ENCODE results near the gene SMIM21.
A peak's percentile ranks its signal among the peaks of the same experiment; 100 is the strongest.

SMIM21 gene

GRCh38 chr18:75427603-75428002 is at the start of gene SMIM21:
Gene SMIM21, minus strand, starts transcription at chr18:75427703. Its CDS starts 140 bp downstream, at chr18:75427563.
- ATAC-seq, result no peak

DNA sequence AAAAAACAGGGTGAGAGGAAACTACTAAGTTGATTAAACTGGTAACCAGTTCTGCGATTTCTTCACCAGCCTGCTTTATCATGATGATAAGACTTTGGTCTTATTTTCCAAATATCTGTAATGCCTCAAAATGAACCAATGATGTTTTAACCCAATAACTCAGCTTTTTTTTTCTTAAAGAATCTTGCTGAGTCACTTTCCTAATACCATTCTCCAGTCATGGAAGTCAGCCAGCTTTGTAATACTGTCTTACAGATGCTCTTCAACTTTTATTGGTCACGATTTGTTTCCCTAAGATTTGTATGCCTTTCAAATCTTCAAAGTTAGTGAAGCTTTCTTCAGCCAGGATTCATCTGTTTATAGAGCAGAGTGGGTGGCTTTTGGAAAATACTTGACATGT is 47.7 kb upstream of the SMIM21 start:
- ATAC-seq, result no peak
- DNase-seq, result no peak

More at GRCh38 chr18:75427603-75428002, at the start of gene SMIM21:
- DNase-seq, result no peak

- no peak for ATAC-seq
Measured at GRCh38 chr18:75474332-75474731, 46.8 kb upstream of the SMIM21 start.

DNA sequence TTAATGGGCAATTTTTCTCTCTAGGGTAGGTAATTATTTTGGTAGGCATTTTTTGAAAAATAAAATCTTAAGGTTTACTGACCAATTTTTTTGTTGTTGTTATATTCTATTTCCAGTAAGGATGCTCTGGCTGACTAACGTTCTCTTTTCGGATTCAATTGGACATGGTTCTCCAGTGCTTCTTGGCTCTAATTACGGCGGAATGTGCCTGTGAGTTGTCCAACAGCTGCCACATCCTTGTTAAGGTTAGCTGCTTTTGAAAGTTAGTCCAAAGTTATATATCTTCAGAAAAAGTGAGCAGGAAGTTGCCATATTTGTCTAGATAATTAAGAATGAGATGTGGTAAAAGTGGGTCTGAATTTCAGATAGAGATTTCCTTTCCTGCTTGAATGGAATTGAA is 45.8 kb upstream of the SMIM21 start:
- ATAC-seq, result no peak
- no peak for DNase-seq

More at GRCh38 chr18:75474332-75474731, 46.8 kb upstream of the SMIM21 start:
- no peak for DNase-seq

DNA sequence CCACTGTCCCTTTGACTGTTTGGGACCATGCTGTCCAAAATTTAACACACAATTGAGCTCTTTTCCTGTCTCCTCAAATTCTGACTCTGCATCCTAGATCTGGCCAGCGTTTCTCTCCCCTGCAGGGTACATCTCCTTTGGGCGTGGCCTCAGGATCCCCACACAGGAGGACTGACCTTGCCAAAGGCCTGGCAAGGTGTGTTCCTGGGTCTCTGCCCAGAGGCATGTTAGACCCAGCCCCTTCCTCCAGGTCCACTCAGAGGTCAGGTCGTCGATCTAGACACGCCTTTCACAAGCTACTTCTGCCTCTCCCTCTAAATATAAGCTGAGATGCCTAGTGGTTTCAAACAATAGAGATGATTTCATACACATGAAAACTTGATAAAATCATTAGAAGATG is 45.4 kb upstream of the SMIM21 start:
- no peak for ATAC-seq
- DNase-seq, result no peak

- ATAC-seq, result no peak
- no peak for DNase-seq
Measured at GRCh38 chr18:75472396-75472795, 44.9 kb upstream of the SMIM21 start.

- DNase-seq (no peak), ATAC-seq (no peak)
Measured at GRCh38 chr18:75471850-75472249, 44.3 kb upstream of the SMIM21 start.

DNA sequence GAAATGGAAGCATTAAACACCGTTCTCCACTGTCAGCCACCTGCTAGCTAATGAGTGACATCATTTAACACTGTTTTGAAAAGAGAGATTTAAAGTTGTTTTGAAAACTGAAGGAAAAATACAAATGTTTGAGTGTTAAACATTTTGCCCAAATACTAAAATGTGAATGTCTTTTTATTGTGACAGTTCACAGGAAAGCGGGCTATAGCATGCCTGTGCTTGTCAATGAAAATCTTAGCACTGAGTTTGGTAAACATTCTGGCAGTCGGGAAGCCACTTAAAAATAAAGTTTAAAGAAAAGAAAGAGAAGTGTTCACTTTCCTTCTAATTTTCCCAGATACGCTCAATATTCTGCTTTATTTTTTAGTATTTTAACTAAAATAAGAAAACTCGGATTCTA is 40.3 kb upstream of the SMIM21 start:
- DNase-seq (no peak), ATAC-seq (no peak)

DNA sequence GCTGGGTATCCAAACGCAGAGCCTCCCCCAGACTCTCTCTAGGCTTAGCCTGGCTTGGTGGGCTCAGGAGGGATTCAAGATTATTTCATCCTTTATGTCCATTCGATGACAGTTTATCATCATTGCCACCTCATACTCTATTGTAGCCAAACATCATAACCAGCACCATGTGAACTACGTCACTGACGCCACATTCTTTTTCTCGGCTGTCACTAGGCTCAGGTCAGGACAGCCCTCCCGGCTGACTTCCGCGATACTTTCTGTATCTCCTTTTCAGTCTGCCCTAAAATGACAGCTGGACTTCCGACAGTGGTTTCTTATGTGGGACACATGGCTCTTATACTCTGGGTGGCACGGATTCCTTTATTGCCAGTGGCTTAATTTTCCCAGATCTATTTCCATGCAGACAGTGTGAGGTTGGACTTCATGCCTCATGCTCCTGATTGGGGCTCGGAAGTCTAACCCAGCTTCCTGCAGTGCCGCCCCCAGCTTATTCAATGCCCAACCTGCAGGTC is 39.8 kb upstream of the SMIM21 start:
- no peak for DNase-seq
- ATAC-seq, result no peak

- ATAC-seq (no peak), DNase-seq (no peak)
Measured at GRCh38 chr18:75464356-75464755, 36.9 kb upstream of the SMIM21 start.

- DNase-seq (no peak), ATAC-seq (no peak)
Measured at GRCh38 chr18:75462178-75462832, 34.8 kb upstream of the SMIM21 start.

DNA sequence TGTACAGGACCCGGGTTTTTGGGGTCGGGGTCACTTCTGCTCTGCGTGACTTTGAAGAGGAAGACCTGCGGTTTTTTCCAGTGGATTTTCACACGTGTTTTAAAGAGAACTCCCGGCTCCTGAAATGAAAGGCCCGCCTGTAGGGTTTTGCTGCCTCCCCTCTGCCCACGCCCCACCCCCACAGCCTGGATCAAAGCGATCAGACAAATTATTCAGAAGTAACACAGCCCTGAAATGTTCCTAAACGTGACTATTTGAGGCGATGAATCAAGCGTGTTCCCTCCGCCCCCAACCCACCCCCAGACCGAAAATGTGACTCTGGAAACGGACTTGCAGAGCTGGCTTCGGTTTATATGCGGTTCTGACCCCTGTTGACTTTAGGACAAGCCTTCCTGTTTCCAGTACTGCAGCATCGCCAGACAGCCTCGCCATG is 28.7 kb upstream of the SMIM21 start:
- peak; percentile 22 for DNase-seq
- ATAC-seq, result no peak

DNA sequence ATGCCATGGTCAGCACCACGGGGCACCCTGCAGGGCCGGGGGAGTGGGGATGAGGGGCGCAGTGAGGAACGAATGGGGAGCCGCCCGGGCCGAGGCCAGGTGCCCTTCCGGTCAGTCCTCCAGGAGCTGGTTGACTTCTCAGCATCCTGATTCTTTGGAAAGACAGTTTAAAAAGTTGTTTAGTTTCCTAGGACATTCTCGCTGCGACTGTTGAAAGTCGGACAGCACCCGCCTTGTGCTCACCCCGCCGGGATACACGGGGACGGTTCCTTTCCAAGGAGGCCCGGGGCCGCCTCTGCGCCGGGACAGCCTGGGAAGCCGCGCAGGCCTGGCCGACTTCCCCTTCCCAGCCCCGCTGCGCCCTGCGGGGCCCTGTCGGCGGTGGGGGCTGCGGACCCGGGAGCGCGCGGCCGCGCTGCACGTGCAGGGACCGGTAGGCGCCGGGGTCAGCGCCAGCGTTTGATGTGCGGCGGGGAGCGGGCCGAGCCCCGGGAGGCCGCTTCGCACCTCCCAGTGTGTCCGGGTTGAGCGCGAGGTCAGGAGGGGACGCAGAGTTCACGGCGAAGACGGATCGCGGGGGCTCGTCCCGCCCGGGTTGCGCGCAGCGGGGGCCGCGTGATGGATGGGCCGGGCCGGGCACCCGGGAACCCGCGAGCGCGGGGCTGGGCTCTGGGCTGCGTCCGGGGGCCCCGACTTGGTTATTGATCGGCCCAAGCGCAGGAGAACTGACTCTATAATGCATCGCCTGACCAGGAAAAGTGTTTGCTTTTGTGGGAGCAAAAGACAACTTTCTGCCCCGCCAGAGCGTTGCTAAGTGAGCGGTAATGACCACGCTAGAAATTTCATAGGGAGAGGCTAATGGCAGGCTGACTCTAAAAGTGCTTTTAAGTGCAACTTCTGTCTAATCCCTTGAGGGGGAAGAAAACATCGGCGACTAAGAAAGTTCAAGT is 28.0 kb upstream of the SMIM21 start:
- DNase-seq, result peak; percentile 17
- peak; percentile 49 for ATAC-seq

DNA sequence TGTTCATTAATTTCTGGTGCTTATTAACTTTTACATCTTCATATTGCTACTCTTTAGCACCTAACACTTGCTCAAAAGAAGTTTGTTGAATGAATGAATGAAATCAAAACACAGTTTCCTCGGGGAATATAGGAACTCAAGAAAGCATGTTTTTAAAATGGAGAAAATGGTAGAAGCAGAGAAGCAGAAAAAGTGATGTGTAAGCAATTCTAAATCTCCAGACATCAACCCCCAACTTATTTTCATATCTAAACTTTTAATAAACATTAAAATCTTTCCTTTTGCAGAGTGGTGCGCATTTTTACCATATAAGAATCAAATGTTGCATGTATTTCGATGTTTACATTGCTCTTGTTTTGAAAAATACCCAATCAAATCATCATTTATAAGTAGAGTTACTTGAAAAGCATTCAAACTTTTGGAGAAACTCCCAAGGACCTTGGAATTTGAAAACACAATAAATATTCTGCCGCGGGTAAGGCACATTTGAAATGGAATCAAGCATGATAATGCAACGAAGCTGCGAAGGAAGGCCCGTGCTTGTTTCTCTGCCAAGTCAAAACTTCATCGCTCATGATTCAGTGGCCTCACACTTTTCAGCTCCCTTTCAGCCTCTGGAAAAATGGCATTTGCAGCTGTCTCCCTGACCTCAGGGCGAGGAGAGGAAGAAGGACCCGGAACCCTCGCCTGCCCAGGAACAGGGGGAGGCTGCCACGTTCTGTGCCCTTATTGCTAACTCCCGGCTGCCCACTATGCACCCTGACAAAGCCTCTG is 26.7 kb upstream of the SMIM21 start:
- no peak for ATAC-seq
- no peak for DNase-seq

DNA sequence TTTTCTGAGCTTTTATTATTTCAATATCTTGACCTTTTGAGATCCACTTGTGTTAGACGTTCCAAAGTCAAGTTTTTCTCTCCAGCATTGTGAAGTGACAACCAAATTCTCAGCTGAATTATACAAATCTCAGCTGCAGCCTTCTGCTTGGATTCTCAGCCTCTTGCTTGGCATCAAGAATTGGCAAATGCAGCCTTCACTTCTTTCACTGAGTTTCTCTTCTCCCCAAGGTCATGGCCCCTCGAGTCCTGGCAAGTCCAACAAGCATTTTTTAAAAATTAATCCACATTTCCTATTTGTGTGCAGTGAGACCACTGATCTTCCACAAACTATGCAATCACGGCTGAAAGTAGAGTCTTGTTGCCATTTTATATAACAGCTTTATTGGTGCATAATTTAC is 23.4 kb upstream of the SMIM21 start:
- DNase-seq, result no peak

GRCh38 chr18:75441896-75442295 is 14.4 kb upstream of the SMIM21 start:
- ATAC-seq (no peak), DNase-seq (no peak)

More for the DNA sequence above, 23.4 kb upstream of the SMIM21 start:
- no peak for ATAC-seq

GRCh38 chr18:75439348-75439747 is 11.8 kb upstream of the SMIM21 start:
- ATAC-seq (no peak), DNase-seq (no peak)

DNA sequence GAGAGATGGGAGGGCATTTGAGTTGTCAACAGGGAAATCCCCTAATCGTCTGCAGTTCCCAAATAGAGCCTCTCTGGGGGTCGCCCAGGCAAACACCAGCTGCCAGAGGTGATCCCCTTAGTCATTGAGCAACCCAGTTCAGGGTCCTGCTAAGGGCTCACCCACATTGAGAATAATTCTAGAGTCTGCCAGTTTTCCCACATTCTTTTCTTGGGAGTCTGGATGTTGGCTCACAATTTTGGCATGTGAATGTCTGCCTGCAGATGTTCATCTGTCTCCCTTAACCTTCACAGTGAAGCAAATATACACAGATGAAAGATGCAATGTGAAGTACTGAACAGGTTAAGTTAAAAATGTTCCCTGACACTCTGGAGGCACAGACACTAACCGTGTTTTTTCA is 11.4 kb upstream of the SMIM21 start:
- DNase-seq (no peak), ATAC-seq (no peak)

DNA sequence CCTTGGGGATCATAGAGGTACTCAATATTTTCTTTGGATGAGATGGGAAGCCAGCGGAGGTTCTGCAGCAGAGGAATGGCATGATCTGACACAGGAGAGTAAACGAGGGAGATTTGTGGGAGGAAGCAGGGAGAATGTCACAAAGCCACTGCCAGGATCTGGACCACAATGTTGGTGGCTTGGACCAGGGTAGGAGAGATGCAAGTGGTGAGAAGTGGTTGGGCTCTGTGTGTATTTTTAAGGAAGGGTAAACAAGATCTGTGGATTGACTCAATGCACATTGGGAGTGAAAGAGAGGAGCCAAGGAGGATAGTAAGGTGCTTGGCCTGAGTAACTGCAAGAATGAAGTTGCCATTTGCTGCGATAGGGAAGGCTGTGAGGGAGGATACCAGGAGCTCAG is 10.5 kb upstream of the SMIM21 start:
- ATAC-seq (no peak), DNase-seq (no peak)

GRCh38 chr18:75433098-75433497 is 5.6 kb upstream of the SMIM21 start:
- DNase-seq (no peak), ATAC-seq (no peak)

GRCh38 chr18:75429975-75430374 is 2.5 kb upstream of the SMIM21 start:
- DNase-seq (no peak), ATAC-seq (no peak)

DNA sequence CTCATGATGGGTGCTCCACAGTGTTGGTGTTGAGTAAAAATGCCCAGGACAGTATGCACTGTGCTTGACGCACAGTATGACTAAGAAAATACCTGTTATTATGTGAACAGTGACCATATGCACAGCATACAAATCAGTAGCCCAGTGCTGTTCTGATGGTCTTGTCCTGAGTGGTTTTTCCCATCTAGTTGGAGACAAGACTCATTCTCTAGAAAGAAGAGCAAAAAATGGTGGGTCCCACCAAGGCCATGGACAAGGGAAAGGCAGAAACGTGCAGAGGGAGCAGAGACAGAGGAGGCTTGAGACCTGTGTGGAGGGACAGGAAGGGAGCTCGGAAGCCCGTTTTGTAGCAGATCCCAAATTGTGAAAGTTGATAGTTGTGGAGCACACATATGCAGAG is 987 bp upstream of the SMIM21 start:
- DNase-seq, result no peak
- no peak for ATAC-seq
